Tibial nerve (tissue), 3 donors: ENCODE data around the gene NWD2.

Source experiments
- CTCF ChIP-seq, 5 experiments: fragments of 200-600 bp in 3 of 5; fragments of 450-650 bp in 2 of 5; sonication (generic) in 3 of 5; IDR thresholded peaks; one replicate each; pipeline ENCODE4 v1.5.1; 2016 to 2019; ENCODE audit warnings: antibody characterized with exemption in 5 of 5, mild to moderate bottlenecking in 3 of 5, moderate library complexity in 2 of 5
- POLR2A ChIP-seq, 2 donors: fragments of 450-650 bp; IDR thresholded peaks; one replicate each; pipeline ENCODE4 v1.6.1; 2017; ENCODE audit warnings: antibody characterized with exemption in 2 of 2, mild to moderate bottlenecking in 2 of 2, moderate library complexity in 2 of 2

DNA sequence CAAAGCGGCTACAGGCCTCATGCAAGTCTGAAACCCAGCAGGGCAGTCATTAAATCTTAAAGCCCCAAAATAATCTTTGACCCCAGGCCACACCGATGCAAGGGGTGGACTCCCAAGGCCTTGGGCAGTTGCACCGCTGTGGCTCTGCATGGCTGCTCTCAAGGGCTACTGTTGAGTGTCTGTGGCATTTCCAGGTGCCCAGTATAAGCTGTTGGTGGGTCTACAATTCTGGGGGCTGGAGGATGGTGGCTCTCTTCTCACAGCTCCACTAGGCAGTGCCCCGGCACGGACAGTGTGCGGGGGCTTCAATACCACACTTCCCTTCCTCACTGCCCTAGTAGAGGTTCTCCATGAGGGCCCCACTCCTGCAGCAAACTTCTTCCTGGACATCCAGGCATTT is 60.1 kb downstream of the NWD2 start:
- TF ChIP-seq CTCF (IDR thresholded peaks at IDR 0.05) = no peak
- TF ChIP-seq POLR2A (IDR thresholded peaks at IDR 0.05) = no peak
